ENCODE results near the gene SULT1E1.

DNA sequence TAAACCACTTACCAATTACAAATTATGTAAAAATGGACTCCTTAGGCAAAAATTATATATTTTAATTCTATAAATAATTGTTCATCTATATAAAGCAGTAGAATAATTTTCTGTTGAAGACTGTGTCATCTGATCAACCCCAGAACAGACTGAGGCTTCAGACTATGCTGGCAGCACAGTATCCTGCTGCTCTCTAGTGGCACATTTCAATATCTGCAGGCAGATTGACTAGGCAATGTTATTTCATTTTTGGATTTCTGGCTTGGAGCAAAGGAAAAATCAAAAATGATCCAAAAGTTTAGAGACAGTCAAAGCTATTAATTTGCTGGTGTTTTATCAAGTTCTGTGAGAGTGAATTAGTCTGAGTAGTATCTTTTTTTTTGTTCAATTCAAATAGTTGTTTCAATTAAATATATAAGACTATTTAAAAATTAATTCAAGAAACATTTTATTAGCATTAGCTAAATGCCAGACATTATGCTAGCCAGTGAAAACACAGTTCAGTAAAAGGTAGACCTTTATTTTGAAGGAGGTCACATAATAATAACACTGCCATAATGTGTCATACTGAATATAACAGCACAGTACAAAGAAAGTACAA, 21.3 kb upstream of the SULT1E1 start:
- TF ChIP-seq, protein P1, sequence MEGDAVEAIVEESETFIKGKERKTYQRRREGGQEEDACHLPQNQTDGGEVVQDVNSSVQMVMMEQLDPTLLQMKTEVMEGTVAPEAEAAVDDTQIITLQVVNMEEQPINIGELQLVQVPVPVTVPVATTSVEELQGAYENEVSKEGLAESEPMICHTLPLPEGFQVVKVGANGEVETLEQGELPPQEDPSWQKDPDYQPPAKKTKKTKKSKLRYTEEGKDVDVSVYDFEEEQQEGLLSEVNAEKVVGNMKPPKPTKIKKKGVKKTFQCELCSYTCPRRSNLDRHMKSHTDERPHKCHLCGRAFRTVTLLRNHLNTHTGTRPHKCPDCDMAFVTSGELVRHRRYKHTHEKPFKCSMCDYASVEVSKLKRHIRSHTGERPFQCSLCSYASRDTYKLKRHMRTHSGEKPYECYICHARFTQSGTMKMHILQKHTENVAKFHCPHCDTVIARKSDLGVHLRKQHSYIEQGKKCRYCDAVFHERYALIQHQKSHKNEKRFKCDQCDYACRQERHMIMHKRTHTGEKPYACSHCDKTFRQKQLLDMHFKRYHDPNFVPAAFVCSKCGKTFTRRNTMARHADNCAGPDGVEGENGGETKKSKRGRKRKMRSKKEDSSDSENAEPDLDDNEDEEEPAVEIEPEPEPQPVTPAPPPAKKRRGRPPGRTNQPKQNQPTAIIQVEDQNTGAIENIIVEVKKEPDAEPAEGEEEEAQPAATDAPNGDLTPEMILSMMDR (IDR thresholded peaks at IDR 0.05): peak; percentile 43 to 55 (median 48)
- no peak for TF ChIP-seq POLR2A (IDR thresholded peaks at IDR 0.05; ENCODE audit: low read depth)
- no peak for TF ChIP-seq EP300 (IDR thresholded peaks at IDR 0.05)
